NB4 (cell line): ENCODE data around the gene LRRC32.
A peak's percentile ranks its signal among the peaks of the same experiment; 100 is the strongest.

Experiments used
- DNase-seq: peaks from one replicate; pipeline ENCODE4 v3.0.0; 2010; ENCODE audit warnings: low read depth
- H3K4me3 ChIP-seq: one replicate; pipeline ENCODE4 v1.5.1; 2011; ENCODE audit warnings: mild to moderate bottlenecking, low read depth, low read length, moderate library complexity
- MYC ChIP-seq: IDR thresholded peaks from 2 replicates; pipeline ENCODE4 v1.6.1; 2011; ENCODE audit warnings: low read depth, low read length
- POLR2A ChIP-seq: IDR thresholded peaks from 2 replicates; pipeline ENCODE4 v1.6.1; 2011; ENCODE audit warnings: mild to moderate bottlenecking; ENCODE audit not compliant: insufficient read length; ENCODE audit errors: extremely low read depth
- TF ChIP-seq, protein P1 (sequence below): IDR thresholded peaks from one replicate; pipeline ENCODE4 v1.5.1; 2012; ENCODE audit warnings: low read depth, low read length
- TF ChIP-seq, protein P2 (sequence below): IDR thresholded peaks from 2 replicates; pipeline ENCODE4 v1.6.1; 2011; ENCODE audit warnings: low read depth, low read length

Gene LRRC32

DNA sequence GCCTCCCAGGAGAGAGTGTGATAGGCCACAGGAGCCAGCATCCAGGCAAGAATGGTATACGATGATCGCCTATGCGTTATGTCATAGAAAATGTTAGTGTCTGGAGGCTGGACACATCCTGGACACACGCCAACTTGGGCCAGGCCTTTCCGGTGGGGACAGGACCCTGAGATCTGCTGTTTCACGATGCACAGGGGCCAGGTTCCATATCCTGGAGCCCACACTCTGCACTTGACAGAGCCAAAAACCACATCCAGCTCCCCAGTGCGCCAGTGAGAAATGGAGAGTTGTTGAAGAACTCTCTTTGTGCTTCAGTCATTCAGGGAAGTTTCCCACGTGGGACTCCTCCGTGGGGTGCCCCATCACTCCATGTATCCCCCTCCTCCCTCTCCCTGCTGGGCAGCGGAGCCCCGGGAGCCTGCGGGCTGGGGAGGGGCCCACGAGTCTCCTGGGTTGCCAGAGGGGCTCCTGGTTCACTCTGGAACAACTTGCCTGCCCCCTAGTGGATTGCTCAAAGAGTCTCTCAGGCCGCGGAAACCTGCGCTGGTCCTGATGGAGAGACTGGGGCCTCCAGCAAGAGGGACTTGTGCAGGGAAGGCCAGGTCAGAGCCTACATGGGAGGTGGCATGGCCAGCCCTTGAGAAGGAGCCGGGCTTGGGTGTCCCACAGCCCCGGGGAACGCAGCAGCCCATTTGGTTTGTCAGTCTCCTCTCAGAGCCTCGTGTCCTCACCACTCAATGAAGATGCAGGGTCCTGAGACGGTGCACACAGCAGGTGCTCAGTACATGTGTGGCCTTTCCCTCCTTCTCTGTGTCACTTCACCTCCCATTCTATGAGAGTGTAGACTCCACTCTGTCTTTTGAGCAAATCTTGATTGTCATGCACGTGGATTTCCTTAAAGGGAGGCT lies 10.2 kb upstream of the LRRC32 start:
- DNase-seq, result peak; percentile 78
- H3K4me3 ChIP-seq, result no peak overlapping the region
- TF ChIP-seq, protein P1, sequence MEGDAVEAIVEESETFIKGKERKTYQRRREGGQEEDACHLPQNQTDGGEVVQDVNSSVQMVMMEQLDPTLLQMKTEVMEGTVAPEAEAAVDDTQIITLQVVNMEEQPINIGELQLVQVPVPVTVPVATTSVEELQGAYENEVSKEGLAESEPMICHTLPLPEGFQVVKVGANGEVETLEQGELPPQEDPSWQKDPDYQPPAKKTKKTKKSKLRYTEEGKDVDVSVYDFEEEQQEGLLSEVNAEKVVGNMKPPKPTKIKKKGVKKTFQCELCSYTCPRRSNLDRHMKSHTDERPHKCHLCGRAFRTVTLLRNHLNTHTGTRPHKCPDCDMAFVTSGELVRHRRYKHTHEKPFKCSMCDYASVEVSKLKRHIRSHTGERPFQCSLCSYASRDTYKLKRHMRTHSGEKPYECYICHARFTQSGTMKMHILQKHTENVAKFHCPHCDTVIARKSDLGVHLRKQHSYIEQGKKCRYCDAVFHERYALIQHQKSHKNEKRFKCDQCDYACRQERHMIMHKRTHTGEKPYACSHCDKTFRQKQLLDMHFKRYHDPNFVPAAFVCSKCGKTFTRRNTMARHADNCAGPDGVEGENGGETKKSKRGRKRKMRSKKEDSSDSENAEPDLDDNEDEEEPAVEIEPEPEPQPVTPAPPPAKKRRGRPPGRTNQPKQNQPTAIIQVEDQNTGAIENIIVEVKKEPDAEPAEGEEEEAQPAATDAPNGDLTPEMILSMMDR, result peak; percentile 73
- TF ChIP-seq, protein P2, sequence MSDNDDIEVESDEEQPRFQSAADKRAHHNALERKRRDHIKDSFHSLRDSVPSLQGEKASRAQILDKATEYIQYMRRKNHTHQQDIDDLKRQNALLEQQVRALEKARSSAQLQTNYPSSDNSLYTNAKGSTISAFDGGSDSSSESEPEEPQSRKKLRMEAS, result no peak

DNA sequence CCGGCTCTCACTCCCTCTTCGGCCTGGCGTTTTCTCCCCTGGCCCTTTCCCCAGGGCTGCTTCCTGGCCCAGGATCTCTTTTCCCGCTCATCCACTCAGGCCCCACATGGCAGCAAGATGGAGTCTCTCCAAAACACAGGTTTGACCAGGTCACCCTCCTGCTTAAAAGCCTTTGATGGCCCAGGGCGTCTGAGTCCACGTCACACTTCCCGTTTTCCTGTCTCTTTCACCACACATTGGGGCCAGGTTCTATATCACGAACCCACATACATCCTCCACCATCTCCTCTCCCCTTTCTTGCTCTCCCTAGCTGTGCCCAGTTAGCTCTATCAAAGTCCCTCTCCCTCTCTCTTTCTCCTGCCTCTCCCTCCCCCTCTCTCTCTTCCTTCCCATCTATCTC lies 7.8 kb upstream of the LRRC32 start:
- H3K4me3 ChIP-seq, result no peak overlapping the region
- TF ChIP-seq, protein P2, result no peak
- TF ChIP-seq POLR2A (no peak), MYC (no peak)
- TF ChIP-seq, protein P1, result no peak
- peak; percentile 59 for DNase-seq

DNA sequence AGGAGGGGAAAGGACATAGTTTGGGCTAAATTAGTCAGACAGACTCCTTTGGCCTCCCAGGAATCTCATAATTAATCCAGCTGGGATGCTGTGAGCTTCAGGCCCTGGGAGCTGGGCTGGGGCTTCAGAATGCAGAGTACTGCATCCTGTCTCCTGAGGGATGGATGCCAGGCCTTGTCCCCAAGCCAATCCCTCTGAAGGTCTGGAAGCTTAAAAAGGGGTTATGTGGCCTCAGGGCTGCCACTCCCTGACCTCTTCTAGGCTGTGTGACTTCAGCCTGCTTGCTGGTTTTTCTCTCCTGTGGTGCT lies 6.9 kb upstream of the LRRC32 start:
- H3K4me3 ChIP-seq, result no peak overlapping the region
- TF ChIP-seq, protein P2, result no peak
- DNase-seq, result no peak

DNA sequence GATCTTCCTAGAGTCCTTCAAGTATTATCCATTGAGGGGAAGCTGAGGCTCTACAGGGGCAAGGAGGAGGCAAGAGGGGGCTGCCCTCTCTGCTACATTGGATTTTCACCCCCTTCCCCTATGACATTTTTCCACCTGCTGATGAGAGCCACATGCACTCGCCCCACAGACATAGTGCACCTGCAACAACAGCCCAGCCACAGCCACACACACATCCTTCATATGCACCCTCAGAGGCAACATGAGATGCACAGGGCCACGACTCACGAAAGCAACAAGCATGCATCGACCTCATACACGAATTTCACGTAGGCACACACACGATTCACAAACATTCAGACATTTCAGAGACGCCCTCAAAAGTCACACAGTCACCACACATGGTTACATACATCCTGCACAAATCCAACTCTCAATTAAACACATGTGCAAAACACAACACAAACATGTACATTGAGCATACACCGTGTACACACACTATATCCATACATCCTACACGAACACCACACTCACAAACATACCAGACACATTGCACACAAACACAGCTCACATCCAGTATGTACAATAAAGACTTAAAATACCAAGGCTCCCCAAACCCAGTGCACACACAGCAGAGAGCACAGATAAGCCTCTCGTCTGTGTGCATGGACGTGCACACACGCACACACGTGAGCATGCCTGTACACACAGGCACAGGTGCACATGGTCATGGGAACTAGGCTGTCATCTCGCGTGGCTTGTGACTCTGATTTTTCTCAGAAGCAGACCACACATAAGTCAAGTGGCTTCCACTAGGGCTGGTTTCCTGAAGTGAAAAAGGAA lies 6.3 kb upstream of the LRRC32 start:
- TF ChIP-seq, protein P1, result no peak
- TF ChIP-seq MYC, result no peak
- TF ChIP-seq, protein P2, result no peak
- no peak for TF ChIP-seq POLR2A
- no peak overlapping the region for H3K4me3 ChIP-seq
- no peak for DNase-seq

DNA sequence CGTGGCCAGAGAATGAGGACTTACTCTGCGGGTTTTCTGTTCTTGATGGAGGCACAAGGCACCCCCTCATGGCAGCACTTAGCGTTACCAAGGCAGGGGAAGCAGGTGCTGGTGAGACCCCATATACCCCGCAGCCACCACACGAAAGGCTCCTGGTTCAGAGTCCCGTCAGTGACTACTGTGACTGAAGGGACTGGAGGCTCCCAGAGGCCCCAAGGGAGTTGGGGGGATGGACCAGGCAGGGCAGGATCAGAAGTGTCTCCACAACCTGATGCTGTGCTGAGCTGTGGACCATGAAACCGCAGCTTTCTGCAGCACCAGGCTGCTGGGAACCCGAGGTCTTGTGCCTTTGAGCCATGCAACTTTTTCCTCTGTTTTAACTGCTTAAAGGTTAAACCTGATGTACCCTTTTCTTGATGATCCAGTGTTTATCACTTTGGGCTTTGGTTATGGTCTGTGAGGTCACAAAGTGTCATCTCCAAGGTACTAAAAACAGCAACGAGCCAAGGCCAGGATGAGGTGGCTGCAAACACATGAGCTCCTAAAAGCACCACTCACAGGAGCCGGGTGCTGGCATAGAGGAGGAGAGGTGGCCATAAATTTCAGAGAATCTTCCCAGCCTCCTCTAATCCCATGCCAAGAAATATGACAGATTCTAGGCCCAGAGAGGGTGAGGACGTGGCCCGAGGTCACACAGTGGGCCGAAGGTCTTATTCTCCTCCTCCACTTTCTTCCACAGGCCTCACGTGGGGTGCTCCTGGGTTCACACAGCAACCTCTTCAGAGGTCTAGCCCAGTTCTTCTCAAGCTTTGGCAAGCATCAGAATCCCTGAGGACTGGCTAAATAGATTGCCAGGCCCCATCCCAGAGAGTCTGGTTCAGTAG lies 4.2 kb upstream of the LRRC32 start:
- H3K4me3 ChIP-seq, result no peak overlapping the region
- TF ChIP-seq, protein P1, result peak; percentile 8
- TF ChIP-seq, protein P2, result no peak
- peak; percentile 32 for DNase-seq
